ENCODE data around the gene MTMR3. TPM values are rescaled to one million over a fixed set of nuclear protein-coding genes. Genes with fewer than 3 reads are reported as not detected.
"Not testable (repeated sequence)": the region's sequence is repeated elsewhere in the genome, so short reads cannot be mapped to it uniquely, and the experiment has no call there.

Gene MTMR3
- total RNA-seq, 1 donor from 2014 or later: 30.3 TPM

DNA sequence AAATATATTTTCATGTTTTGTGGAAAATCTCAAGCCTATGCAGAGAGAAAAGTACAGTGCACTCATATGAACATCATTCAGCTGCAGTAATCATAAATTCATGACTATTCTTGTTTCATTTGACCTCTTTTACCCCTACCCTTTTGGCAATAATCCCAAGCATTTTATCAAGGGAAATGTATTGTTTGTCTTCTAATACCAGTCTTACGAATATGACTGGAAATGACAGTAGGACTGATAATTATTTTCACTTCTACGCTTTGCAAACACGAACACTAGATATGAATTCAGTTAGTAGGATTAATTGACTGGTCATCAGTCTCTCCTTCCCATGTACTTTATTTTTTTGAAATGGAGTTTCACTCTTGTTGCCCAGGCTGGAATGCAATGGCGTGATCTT is 90.3 kb downstream of the MTMR3 start:
- DNase-seq (ENCODE audit: low read depth) (no peak), FAIRE-seq (no peak)
- H3K4me3 ChIP-seq (ENCODE audit: low read depth, low read length): no peak overlapping the region
- no peaks in the 10 kb centered on the region for H3K27me3 ChIP-seq (ENCODE audit: control insufficient read depth, insufficient read depth, low read length)
- peaks cover 2% of the 10 kb centered on the region for H3K36me3 ChIP-seq (ENCODE audit: control insufficient read depth, insufficient read depth, low read length)
- TF ChIP-seq, protein P1, sequence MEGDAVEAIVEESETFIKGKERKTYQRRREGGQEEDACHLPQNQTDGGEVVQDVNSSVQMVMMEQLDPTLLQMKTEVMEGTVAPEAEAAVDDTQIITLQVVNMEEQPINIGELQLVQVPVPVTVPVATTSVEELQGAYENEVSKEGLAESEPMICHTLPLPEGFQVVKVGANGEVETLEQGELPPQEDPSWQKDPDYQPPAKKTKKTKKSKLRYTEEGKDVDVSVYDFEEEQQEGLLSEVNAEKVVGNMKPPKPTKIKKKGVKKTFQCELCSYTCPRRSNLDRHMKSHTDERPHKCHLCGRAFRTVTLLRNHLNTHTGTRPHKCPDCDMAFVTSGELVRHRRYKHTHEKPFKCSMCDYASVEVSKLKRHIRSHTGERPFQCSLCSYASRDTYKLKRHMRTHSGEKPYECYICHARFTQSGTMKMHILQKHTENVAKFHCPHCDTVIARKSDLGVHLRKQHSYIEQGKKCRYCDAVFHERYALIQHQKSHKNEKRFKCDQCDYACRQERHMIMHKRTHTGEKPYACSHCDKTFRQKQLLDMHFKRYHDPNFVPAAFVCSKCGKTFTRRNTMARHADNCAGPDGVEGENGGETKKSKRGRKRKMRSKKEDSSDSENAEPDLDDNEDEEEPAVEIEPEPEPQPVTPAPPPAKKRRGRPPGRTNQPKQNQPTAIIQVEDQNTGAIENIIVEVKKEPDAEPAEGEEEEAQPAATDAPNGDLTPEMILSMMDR (IDR thresholded peaks at IDR 0.05; ENCODE audit: insufficient read depth, low read length, severe bottlenecking): no peak

DNA sequence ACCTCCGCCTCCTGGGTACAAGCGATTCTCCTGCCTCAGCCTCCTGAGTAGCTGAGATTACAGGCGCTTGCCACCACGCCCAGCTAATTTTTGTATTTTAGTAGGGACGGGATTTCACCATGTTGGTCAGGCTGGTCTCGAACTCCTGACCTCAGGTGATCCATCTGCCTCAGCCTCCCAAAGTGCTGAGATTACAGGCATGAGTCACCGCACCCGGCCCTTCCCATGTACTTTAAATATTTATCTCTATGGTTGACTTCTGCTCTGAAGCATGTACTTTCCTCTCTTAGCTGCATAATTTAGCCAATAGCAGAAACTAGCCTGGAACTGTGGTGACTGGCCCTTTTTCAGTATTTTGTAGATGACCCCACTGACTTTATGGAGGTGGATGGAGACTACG is 90.7 kb downstream of the MTMR3 start:
- DNase-seq (ENCODE audit: low read depth); H3K36me3 ChIP-seq (ENCODE audit: control insufficient read depth, insufficient read depth, low read length); FAIRE-seq; H3K27me3 ChIP-seq (ENCODE audit: control insufficient read depth, insufficient read depth, low read length); H3K4me3 ChIP-seq (ENCODE audit: low read depth, low read length): not testable (repeated sequence)

DNA sequence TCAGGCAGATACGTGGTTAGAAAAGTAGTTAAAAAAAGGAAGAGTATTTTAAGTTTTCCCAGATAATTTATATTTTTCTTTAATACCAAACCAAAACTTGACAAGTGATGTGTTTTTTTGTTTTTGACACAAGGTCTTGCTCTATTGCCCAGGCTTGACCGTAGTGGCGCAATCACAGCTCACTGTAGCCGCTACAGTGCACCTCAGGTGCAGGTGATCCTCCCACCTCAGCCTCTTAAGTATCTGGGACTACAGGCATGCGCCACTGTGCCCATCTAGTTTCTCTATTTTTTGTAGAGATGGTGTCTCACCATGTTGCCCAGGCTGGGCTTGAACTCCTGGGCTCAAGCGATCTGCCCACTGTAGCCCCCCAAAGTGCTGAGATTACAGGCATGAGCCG is 92.5 kb downstream of the MTMR3 start:
- H3K27me3 ChIP-seq (ENCODE audit: control insufficient read depth, insufficient read depth, low read length): no peaks in the 10 kb centered on the region
- H3K36me3 ChIP-seq (ENCODE audit: control insufficient read depth, insufficient read depth, low read length): peaks cover 3% of the 10 kb centered on the region
- FAIRE-seq (no peak), DNase-seq (ENCODE audit: low read depth) (no peak)
- H3K4me3 ChIP-seq (ENCODE audit: low read depth, low read length): no peak overlapping the region
- TF ChIP-seq, protein P1 (IDR thresholded peaks at IDR 0.05; ENCODE audit: insufficient read depth, low read length, severe bottlenecking): no peak

DNA sequence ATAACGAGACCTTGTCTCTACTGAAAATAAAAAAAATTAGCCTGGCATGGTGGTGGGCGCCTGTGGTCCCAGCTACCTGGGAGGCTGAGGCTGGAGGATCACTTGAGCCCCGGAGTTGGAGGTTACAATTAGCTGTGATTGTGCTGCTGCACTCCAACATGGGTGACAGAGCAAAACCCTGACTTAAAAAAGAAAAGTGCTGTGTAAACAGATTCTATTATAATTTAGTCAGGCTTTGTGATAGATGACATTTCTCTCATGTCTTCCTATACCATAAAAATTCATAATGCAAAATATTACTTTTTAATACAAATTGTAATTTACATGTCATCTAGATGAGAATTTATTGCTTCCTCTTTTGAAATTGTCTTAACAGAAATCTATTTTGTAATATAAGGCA is 94.1 kb downstream of the MTMR3 start:
- Histone ChIP-seq H3K27me3 (ENCODE audit: control insufficient read depth, insufficient read depth, low read length) (no peaks in the 10 kb centered on the region), H3K36me3 (ENCODE audit: control insufficient read depth, insufficient read depth, low read length) (peaks cover 5% of the 10 kb centered on the region), H3K4me3 (ENCODE audit: low read depth, low read length) (no peak overlapping the region)
- TF ChIP-seq, protein P1 (IDR thresholded peaks at IDR 0.05; ENCODE audit: insufficient read depth, low read length, severe bottlenecking): no peak
- no peak for DNase-seq (ENCODE audit: low read depth)
- FAIRE-seq: no peak

DNA sequence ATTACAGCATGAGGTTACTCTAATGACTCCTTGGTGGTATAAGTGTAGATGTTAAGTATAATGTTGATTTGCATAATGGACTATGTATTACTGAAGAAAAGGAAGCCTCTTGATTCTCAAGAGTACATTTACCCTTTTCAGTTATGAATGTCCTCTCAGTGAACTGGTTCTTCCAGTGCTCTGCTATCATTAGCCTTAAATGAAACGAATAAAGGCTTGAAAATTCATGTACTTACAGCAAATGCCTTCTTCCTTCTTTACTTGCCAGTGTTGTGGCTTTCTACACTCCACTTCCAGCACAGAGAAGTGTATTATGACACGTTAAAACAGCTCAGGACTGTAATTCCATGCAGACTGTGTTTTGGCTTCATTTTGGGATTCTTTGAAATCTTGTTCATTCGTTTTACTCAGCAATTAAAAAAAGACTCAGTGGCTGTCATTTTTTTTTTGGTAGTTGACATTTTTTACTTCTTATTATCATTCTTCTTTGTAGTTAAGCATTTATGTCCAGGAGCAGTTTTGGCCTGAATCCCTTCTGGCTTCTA is 96.9 kb downstream of the MTMR3 start:
- FAIRE-seq (no peak), DNase-seq (ENCODE audit: low read depth) (no peak)
- H3K4me3 ChIP-seq (ENCODE audit: low read depth, low read length): no peak overlapping the region
- no peaks in the 10 kb centered on the region for H3K27me3 ChIP-seq (ENCODE audit: control insufficient read depth, insufficient read depth, low read length)
- TF ChIP-seq, protein P1 (IDR thresholded peaks at IDR 0.05; ENCODE audit: insufficient read depth, low read length, severe bottlenecking): no peak
- H3K36me3 ChIP-seq (ENCODE audit: control insufficient read depth, insufficient read depth, low read length): peaks cover 3% of the 10 kb centered on the region

DNA sequence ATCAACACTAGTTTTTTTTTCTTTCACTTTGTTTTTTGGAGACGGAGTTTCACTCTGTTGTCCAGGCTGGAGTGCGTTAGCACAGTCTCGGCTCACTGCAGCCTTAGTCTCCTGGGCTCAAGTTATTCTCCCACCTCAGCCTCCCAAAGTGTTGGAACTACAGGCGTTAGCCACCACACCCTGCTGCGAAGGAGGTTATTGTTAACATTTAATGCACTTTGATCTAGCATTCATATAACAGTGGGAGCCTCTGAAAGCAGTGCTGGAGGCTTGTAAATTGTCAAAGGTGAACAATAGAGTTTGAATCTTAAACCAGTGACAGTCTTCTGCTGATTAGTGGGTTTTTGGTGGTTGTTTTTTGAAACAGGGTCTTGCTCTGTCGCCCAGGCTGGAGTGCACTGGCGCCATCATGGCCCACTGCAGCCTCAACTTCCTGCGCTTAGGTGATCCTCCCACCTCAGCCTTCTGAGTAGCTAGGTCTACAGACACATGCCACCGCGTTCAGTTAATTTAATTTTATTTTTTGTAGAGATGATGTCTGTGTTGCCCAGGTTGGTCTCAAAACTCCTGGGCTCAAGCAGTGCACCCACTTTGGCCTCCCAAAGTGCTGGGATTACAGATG is 100.4 kb downstream of the MTMR3 start:
- H3K27me3 ChIP-seq (ENCODE audit: control insufficient read depth, insufficient read depth, low read length): no peaks in the 10 kb centered on the region
- FAIRE-seq (no peak), DNase-seq (ENCODE audit: low read depth) (no peak)
- H3K36me3 ChIP-seq (ENCODE audit: control insufficient read depth, insufficient read depth, low read length): peaks cover 3% of the 10 kb centered on the region
- no peak overlapping the region for H3K4me3 ChIP-seq (ENCODE audit: low read depth, low read length)
- TF ChIP-seq, protein P1 (IDR thresholded peaks at IDR 0.05; ENCODE audit: insufficient read depth, low read length, severe bottlenecking): no peak
